ENCODE results near the gene PLEKHM1.
A peak's percentile ranks its signal among the peaks of the same experiment; 100 is the strongest.

GRCh38 chr17:45432405-45433158, 57.9 kb downstream of the PLEKHM1 start, which contains the start of gene ARHGAP27:
- TF ChIP-seq POLR2AphosphoS5 (IDR thresholded peaks at IDR 0.05) (peak; percentile 49 to 78 (median 72)), POLR2A (IDR thresholded peaks at IDR 0.05) (no peak)
- TF ChIP-seq, protein P1, sequence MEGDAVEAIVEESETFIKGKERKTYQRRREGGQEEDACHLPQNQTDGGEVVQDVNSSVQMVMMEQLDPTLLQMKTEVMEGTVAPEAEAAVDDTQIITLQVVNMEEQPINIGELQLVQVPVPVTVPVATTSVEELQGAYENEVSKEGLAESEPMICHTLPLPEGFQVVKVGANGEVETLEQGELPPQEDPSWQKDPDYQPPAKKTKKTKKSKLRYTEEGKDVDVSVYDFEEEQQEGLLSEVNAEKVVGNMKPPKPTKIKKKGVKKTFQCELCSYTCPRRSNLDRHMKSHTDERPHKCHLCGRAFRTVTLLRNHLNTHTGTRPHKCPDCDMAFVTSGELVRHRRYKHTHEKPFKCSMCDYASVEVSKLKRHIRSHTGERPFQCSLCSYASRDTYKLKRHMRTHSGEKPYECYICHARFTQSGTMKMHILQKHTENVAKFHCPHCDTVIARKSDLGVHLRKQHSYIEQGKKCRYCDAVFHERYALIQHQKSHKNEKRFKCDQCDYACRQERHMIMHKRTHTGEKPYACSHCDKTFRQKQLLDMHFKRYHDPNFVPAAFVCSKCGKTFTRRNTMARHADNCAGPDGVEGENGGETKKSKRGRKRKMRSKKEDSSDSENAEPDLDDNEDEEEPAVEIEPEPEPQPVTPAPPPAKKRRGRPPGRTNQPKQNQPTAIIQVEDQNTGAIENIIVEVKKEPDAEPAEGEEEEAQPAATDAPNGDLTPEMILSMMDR (IDR thresholded peaks at IDR 0.05 in 8 of 11, conservative IDR thresholded peaks at IDR 0.05 in 3 of 11), result no peak

All from spleen (tissue), 7 donors.